GM10266 (cell line): Measurements from ENCODE around the gene SZT2.
"Not testable (repeated sequence)": the region's sequence is repeated elsewhere in the genome, so short reads cannot be mapped to it uniquely, and the experiment has no call there.

Experiments used
- DNase-seq: peaks from one replicate; pipeline ENCODE4 v3.0.0; 2012; ENCODE audit errors: extremely low spot score
- TF ChIP-seq, protein P1 (sequence below): IDR thresholded peaks from 2 replicates; pipeline ENCODE4 v1.5.1; 2012; ENCODE audit warnings: mild to moderate bottlenecking, low read depth; ENCODE audit not compliant: control insufficient read depth, insufficient read depth; ENCODE audit errors: missing control alignments

SZT2 gene

DNA sequence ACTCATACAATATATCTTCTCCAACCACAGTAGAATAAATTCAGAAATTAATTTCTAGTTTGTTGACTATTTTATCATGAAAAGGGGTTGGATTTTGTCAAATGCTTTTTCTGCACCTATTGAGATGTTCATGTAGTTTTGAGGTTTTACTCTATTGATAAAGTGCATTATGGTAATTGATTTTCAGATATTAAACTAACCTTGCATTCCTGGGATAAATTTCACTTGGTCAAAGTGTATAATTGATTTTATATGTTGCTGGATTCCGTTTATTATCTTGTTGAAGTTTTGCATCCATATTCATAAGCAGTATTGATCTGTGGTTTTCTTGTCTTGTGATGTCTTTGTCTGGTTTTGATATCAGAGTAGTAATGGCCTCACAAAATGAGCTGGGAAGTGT, 98.5 kb downstream of the SZT2 start:
- DNase-seq = no peak
- TF ChIP-seq, protein P1, sequence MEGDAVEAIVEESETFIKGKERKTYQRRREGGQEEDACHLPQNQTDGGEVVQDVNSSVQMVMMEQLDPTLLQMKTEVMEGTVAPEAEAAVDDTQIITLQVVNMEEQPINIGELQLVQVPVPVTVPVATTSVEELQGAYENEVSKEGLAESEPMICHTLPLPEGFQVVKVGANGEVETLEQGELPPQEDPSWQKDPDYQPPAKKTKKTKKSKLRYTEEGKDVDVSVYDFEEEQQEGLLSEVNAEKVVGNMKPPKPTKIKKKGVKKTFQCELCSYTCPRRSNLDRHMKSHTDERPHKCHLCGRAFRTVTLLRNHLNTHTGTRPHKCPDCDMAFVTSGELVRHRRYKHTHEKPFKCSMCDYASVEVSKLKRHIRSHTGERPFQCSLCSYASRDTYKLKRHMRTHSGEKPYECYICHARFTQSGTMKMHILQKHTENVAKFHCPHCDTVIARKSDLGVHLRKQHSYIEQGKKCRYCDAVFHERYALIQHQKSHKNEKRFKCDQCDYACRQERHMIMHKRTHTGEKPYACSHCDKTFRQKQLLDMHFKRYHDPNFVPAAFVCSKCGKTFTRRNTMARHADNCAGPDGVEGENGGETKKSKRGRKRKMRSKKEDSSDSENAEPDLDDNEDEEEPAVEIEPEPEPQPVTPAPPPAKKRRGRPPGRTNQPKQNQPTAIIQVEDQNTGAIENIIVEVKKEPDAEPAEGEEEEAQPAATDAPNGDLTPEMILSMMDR = no peak

DNA sequence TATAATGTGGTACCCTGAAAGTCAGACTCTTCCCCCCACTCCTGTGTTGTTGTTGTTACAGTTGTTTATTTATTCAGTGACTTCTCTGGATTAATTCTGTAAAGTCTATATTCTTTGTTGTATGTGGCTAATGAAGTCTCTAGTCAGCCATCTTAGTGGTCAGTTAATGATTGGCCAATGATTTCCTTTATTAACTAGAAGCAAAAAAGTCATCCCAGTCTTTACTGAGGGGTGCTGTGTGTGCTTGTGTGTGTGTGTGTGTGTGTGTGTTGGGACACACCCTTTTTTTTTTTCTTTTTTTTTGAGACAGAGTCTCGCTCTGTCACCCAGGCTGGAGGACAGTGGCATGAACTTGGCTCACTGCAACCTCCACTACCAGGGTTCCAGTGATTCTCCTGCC, 101.4 kb downstream of the SZT2 start:
- no peak for DNase-seq
- TF ChIP-seq, protein P1 = no peak

GRCh38 chr1:43492826-43493225, 103.1 kb downstream of the SZT2 start:
- TF ChIP-seq, protein P1 = no peak
- DNase-seq = no peak

- DNase-seq = no peak
- TF ChIP-seq, protein P1 = no peak
Measured at GRCh38 chr1:43493661-43494450, 104.2 kb downstream of the SZT2 start.

GRCh38 chr1:43495204-43495603, 105.5 kb downstream of the SZT2 start:
- DNase-seq = no peak
- TF ChIP-seq, protein P1 = no peak

GRCh38 chr1:43499898-43500297, 110.2 kb downstream of the SZT2 start:
- TF ChIP-seq, protein P1 = no peak

DNA sequence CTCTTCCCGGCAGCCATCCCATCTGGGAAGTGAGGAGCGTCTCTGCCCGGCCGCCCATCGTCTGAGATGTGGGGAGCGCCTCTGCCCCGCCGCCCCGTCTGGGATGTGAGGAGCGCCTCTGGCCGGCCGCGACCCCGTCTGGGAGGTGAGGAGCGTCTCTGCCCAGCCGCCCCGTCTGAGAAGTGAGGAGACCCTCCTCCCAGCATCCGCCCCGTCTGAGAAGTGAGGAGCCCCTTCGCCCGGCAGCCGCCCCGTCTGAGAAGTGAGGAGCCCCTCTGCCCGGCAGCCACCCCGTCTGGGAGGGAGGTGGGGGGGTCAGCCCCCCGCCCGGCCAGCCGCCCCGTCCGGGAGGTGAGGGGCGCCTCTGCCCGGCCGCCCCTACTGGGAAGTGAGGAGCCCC, 112.1 kb downstream of the SZT2 start:
- DNase-seq = not testable (repeated sequence)

More at GRCh38 chr1:43499898-43500297, 110.2 kb downstream of the SZT2 start:
- DNase-seq = no peak
